ENCODE measurements around the gene FSIP1. TPM values are rescaled to one million over a fixed set of nuclear protein-coding genes. Genes with fewer than 3 reads are reported as not detected.
A peak's percentile ranks its signal among the peaks of the same experiment; 100 is the strongest.

FSIP1 gene
- polyA plus RNA-seq, 3 donors: 0.10 to 0.48 (median 0.21) TPM

DNA sequence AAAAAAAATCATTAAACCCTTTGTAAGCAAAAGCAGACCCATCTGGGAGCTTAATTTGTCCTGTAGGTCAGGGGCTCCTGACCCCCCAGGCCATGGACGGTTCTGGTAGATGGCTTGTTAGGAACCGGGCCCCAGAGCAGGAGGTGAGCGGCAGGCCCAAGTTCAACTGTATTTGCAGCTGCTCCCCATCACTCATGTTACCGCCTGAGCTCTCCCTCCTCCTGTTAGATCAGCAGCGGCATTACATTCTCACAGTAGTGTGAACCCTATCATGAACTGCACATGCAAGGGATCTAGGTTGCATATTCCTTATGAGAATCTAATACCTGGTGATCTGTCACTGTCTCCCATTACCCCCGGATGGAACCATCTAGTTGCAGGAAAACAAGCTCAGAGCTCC lies 60.7 kb downstream of the FSIP1 start:
- TF ChIP-seq, protein P1, sequence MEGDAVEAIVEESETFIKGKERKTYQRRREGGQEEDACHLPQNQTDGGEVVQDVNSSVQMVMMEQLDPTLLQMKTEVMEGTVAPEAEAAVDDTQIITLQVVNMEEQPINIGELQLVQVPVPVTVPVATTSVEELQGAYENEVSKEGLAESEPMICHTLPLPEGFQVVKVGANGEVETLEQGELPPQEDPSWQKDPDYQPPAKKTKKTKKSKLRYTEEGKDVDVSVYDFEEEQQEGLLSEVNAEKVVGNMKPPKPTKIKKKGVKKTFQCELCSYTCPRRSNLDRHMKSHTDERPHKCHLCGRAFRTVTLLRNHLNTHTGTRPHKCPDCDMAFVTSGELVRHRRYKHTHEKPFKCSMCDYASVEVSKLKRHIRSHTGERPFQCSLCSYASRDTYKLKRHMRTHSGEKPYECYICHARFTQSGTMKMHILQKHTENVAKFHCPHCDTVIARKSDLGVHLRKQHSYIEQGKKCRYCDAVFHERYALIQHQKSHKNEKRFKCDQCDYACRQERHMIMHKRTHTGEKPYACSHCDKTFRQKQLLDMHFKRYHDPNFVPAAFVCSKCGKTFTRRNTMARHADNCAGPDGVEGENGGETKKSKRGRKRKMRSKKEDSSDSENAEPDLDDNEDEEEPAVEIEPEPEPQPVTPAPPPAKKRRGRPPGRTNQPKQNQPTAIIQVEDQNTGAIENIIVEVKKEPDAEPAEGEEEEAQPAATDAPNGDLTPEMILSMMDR (IDR thresholded peaks at IDR 0.05): no peak
- Mint-ChIP-seq H3K36me3 (no peaks in the 10 kb centered on the region), H3K27me3 (ENCODE audit: low read depth in 3 of 3) (peaks cover 0 to 3% (median 0%) of the 10 kb centered on the region in 3 donors), H3K4me1 (no peaks in the 10 kb centered on the region), H3K4me3 (no peak overlapping the region), H3K9me3 (peaks cover 0 to under 1% (median 0%) of the 10 kb centered on the region in 7 donors), H3K27ac (no peak overlapping the region)
- no peak for DNase-seq
- Histone ChIP-seq H3K4me3 (replicated peaks in 1 of 3; ENCODE audit: low read depth in 2 of 3, low read length in 3 of 3) (no peak overlapping the region), H3K4me1 (ENCODE audit: control insufficient read depth in 1 of 2, insufficient read depth in 2 of 2, low read length in 2 of 2) (no peaks in the 10 kb centered on the region), H3K27me3 (ENCODE audit: control insufficient read depth in 2 of 2, insufficient read depth in 2 of 2, low read length in 2 of 2) (no peaks in the 10 kb centered on the region), H3K9me3 (replicated peaks in 1 of 2; ENCODE audit: control insufficient read depth in 1 of 2, insufficient read depth in 1 of 2, low read length in 2 of 2) (no peaks in the 10 kb centered on the region), H3K9ac (ENCODE audit: insufficient read depth, low read length, poor library complexity, severe bottlenecking) (no peak overlapping the region), H3K79me2 (ENCODE audit: insufficient read depth, low read length) (no peaks in the 10 kb centered on the region), H4K20me1 (ENCODE audit: insufficient read depth, low read length) (no peaks in the 10 kb centered on the region), H2AFZ (ENCODE audit: insufficient read depth, low read depth, low read length, poor library complexity, severe bottlenecking) (no peak overlapping the region), H3K27ac (ENCODE audit: low read depth in 1 of 2, low read length in 2 of 2) (no peak overlapping the region), H3K36me3 (replicated peaks in 1 of 2; ENCODE audit: control insufficient read depth in 1 of 2, insufficient read depth in 2 of 2, low read length in 2 of 2) (no peaks in the 10 kb centered on the region), H3K4me2 (replicated peaks; ENCODE audit: extremely low read depth, low read length, poor library complexity, severe bottlenecking) (no peak overlapping the region)
- WGBS (ENCODE audit: insufficient coverage): 98% methylated on average over 5 of the region's 6 CpGs
- intact Hi-C loops (cut with micrococcal nuclease): no loop called here

- no peak overlapping the region for H3K9ac ChIP-seq (ENCODE audit: insufficient read depth, low read length, poor library complexity, severe bottlenecking)
- H3K4me2 ChIP-seq (replicated peaks; ENCODE audit: extremely low read depth, low read length, poor library complexity, severe bottlenecking): no peak overlapping the region
These were observed 61.7 kb downstream of the FSIP1 start for GRCh38 chr15:39720621-39721611.

More at GRCh38 chr15:39720621-39721611, 61.7 kb downstream of the FSIP1 start:
- intact Hi-C loops (cut with micrococcal nuclease): no loop called here
- Histone ChIP-seq H2AFZ (ENCODE audit: insufficient read depth, low read depth, low read length, poor library complexity, severe bottlenecking) (no peak overlapping the region), H3K4me3 (replicated peaks in 1 of 3; ENCODE audit: low read depth in 2 of 3, low read length in 3 of 3) (no peak overlapping the region), H3K9me3 (replicated peaks in 1 of 2; ENCODE audit: control insufficient read depth in 1 of 2, insufficient read depth in 1 of 2, low read length in 2 of 2) (peaks cover 0 to under 1% of the 10 kb centered on the region in 2 donors), H3K36me3 (replicated peaks in 1 of 2; ENCODE audit: control insufficient read depth in 1 of 2, insufficient read depth in 2 of 2, low read length in 2 of 2) (no peaks in the 10 kb centered on the region), H3K27ac (ENCODE audit: low read depth in 1 of 2, low read length in 2 of 2) (no peak overlapping the region), H3K27me3 (ENCODE audit: control insufficient read depth in 2 of 2, insufficient read depth in 2 of 2, low read length in 2 of 2) (no peaks in the 10 kb centered on the region), H3K79me2 (ENCODE audit: insufficient read depth, low read length) (no peaks in the 10 kb centered on the region), H4K20me1 (ENCODE audit: insufficient read depth, low read length) (no peaks in the 10 kb centered on the region), H3K4me1 (ENCODE audit: control insufficient read depth in 1 of 2, insufficient read depth in 2 of 2, low read length in 2 of 2) (no peaks in the 10 kb centered on the region)
- DNase-seq: no peak
- Mint-ChIP-seq H3K27ac (peak overlapping the region in 1 of 7 donors; percentile 23), H3K4me1 (no peaks in the 10 kb centered on the region), H3K36me3 (no peaks in the 10 kb centered on the region), H3K27me3 (ENCODE audit: low read depth in 3 of 3) (peaks cover 0 to 3% (median 0%) of the 10 kb centered on the region in 3 donors), H3K4me3 (no peak overlapping the region), H3K9me3 (peaks cover 0 to 4% (median 3%) of the 10 kb centered on the region in 7 donors)
- TF ChIP-seq, protein P1 (IDR thresholded peaks at IDR 0.05): no peak
- WGBS (ENCODE audit: insufficient coverage): 100% methylated on average over 1 of the region's 6 CpGs

Data from CD14-positive monocyte (primary cell).